Endodermal cell (in vitro differentiated cells): ENCODE measurements around the gene AGMAT. TPM values are rescaled to one million over a fixed set of nuclear protein-coding genes. Genes with fewer than 3 reads are reported as not detected.

ENCODE experiments used
- DNase-seq: peaks from one replicate; pipeline ENCODE4 v3.0.0-alpha.2; 2017
- H3K27ac ChIP-seq: 2 replicates; pipeline ENCODE4 v1.5.1; 2013; ENCODE audit warnings: mild to moderate bottlenecking, low read depth, low read length, moderate library complexity
- H3K27me3 ChIP-seq: 2 replicates; pipeline ENCODE4 v1.6.1; 2013; ENCODE audit warnings: mild to moderate bottlenecking, low read length, moderate library complexity; ENCODE audit not compliant: insufficient read depth, control insufficient read depth, poor library complexity, severe bottlenecking
- H3K36me3 ChIP-seq: 2 replicates; pipeline ENCODE4 v1.7.0; 2013; ENCODE audit warnings: mild to moderate bottlenecking, low read length, moderate library complexity; ENCODE audit not compliant: control insufficient read depth, insufficient read depth
- H3K4me1 ChIP-seq: one replicate; pipeline ENCODE4 v1.7.0; 2013; ENCODE audit warnings: low read length; ENCODE audit not compliant: control insufficient read depth, insufficient read depth
- H3K4me3 ChIP-seq: 2 replicates; pipeline ENCODE4 v1.5.1; 2013; ENCODE audit warnings: mild to moderate bottlenecking, low read length, moderate library complexity
- H3K9ac ChIP-seq: 2 replicates; pipeline ENCODE4 v1.6.1; 2013; ENCODE audit warnings: mild to moderate bottlenecking, low read length, moderate library complexity; ENCODE audit not compliant: poor library complexity, severe bottlenecking; ENCODE audit errors: extremely low read depth
- H3K9me3 ChIP-seq: 2 replicates; pipeline ENCODE4 v1.6.1; 2013; ENCODE audit warnings: mild to moderate bottlenecking, low read length, moderate library complexity; ENCODE audit not compliant: control insufficient read depth
- H3K27ac Mint-ChIP-seq: 2 replicates; pipeline ENCODE4 v1.8.0; 2020; ENCODE audit warnings: mixed read lengths
- H3K27me3 Mint-ChIP-seq: 2 replicates; pipeline ENCODE4 v1.8.0; 2021; ENCODE audit warnings: mild to moderate bottlenecking, mixed read lengths; ENCODE audit not compliant: insufficient read depth
- H3K36me3 Mint-ChIP-seq: 2 replicates; pipeline ENCODE4 v1.8.0; 2020; ENCODE audit warnings: low read depth, mixed read lengths
- H3K4me1 Mint-ChIP-seq: 2 replicates; pipeline ENCODE4 v1.8.0; 2020; ENCODE audit warnings: mixed read lengths
- H3K4me3 Mint-ChIP-seq: 2 replicates; pipeline ENCODE4 v1.8.0; 2020; ENCODE audit warnings: mild to moderate bottlenecking, moderate library complexity, mixed read lengths
- H3K9me3 Mint-ChIP-seq: 2 replicates; pipeline ENCODE4 v1.8.0; 2020; ENCODE audit warnings: mild to moderate bottlenecking, mixed read lengths
- WGBS, 2 experiments: methylation state at CpG; one replicate each; pipeline versions ENCODE4 v1.1.5 to v1.1.7; 2013; ENCODE audit warnings: missing lambda C conversion rate in 2 of 2, mixed read lengths in 1 of 2; ENCODE audit not compliant: insufficient coverage in 1 of 2, insufficient read length in 1 of 2; 5-methylcytosine and 5-hydroxymethylcytosine counted together
- total RNA-seq, 2 donors: library from RNA; stranded (reverse); fragmentation: NEBNext Ultra II Directional in 1 of 2; extraction: Animal tissue kit (Norgen Biotek cat#: 25700) in 1 of 2; gene quantifications; 2 replicates in 1 of 2; 3 replicates in 1 of 2; pipeline ENCODE4 v1.2.1, GENCODE V29; 2021
- TF ChIP-seq, protein P1 (sequence below): fragments of 200-600 bp; sonication (generic); conservative IDR thresholded peaks from 2 replicates; pipeline ENCODE4 v1.5.0; 2021; ENCODE audit warnings: antibody characterized with exemption, mild to moderate bottlenecking

AGMAT gene
- total RNA-seq, 2 donors from 2014 or later: 3.8 to 4.4 TPM

- Histone ChIP-seq H3K4me1 (no peaks in the 10 kb centered on the region), H3K4me3 (no peak overlapping the region), H3K9me3 (no peaks in the 10 kb centered on the region), H3K36me3 (peaks cover 20% of the 10 kb centered on the region), H3K9ac (no peak overlapping the region), H3K27ac (no peak overlapping the region), H3K27me3 (no peaks in the 10 kb centered on the region)
- no peak for DNase-seq
- H3K27ac Mint-ChIP-seq: peak overlapping the region; percentile 1
- 94 to 96% methylated on average over 4 to 7 of the region's 7 CpGs for WGBS, 2 experiments
- no peaks in the 10 kb centered on the region for H3K27me3 Mint-ChIP-seq
- TF ChIP-seq, protein P1, sequence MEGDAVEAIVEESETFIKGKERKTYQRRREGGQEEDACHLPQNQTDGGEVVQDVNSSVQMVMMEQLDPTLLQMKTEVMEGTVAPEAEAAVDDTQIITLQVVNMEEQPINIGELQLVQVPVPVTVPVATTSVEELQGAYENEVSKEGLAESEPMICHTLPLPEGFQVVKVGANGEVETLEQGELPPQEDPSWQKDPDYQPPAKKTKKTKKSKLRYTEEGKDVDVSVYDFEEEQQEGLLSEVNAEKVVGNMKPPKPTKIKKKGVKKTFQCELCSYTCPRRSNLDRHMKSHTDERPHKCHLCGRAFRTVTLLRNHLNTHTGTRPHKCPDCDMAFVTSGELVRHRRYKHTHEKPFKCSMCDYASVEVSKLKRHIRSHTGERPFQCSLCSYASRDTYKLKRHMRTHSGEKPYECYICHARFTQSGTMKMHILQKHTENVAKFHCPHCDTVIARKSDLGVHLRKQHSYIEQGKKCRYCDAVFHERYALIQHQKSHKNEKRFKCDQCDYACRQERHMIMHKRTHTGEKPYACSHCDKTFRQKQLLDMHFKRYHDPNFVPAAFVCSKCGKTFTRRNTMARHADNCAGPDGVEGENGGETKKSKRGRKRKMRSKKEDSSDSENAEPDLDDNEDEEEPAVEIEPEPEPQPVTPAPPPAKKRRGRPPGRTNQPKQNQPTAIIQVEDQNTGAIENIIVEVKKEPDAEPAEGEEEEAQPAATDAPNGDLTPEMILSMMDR: no peak
- no peak overlapping the region for H3K4me3 Mint-ChIP-seq
- H3K9me3 Mint-ChIP-seq: no peaks in the 10 kb centered on the region
- H3K4me1 Mint-ChIP-seq: peaks cover 11% of the 10 kb centered on the region
- H3K36me3 Mint-ChIP-seq: peaks cover 16% of the 10 kb centered on the region
These were observed 38.0 kb upstream of the AGMAT start for GRCh38 chr1:15622712-15623373.

DNA sequence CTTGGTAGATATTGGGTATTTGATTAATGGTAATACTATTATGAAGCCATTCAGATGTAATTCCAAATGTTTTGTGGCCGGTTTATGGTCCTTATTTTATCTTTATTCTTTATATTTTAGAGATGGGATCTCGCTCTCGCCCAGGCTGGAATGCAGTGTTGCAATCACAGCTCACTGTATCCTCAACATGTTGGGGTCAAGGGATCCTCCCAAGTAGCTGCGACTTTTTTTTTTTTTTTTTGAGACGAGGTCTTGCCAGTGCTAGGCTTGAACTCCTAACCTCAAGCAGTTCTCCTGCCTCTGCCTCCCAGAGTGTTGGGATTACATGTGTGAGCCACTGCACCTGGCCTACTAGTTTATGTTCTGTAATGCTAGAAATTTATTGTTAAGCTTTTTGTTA lies 37.1 kb upstream of the AGMAT start:
- H3K27me3 Mint-ChIP-seq: no peaks in the 10 kb centered on the region
- peaks cover 11% of the 10 kb centered on the region for H3K4me1 Mint-ChIP-seq
- H3K27me3 ChIP-seq: no peaks in the 10 kb centered on the region
- H3K27ac ChIP-seq: no peak overlapping the region
- no peaks in the 10 kb centered on the region for H3K9me3 Mint-ChIP-seq
- H3K36me3 ChIP-seq: peaks cover 11% of the 10 kb centered on the region
- no peaks in the 10 kb centered on the region for H3K9me3 ChIP-seq
- no peak overlapping the region for H3K4me3 Mint-ChIP-seq
- TF ChIP-seq, protein P1: no peak
- peaks cover 11% of the 10 kb centered on the region for H3K36me3 Mint-ChIP-seq
- H3K27ac Mint-ChIP-seq: no peak overlapping the region
- 87 to 95% methylated on average over 3 to 5 of the region's 5 CpGs for WGBS, 2 experiments
- H3K4me1 ChIP-seq: no peaks in the 10 kb centered on the region
- no peak overlapping the region for H3K9ac ChIP-seq
- DNase-seq: no peak
- H3K4me3 ChIP-seq: no peak overlapping the region

DNA sequence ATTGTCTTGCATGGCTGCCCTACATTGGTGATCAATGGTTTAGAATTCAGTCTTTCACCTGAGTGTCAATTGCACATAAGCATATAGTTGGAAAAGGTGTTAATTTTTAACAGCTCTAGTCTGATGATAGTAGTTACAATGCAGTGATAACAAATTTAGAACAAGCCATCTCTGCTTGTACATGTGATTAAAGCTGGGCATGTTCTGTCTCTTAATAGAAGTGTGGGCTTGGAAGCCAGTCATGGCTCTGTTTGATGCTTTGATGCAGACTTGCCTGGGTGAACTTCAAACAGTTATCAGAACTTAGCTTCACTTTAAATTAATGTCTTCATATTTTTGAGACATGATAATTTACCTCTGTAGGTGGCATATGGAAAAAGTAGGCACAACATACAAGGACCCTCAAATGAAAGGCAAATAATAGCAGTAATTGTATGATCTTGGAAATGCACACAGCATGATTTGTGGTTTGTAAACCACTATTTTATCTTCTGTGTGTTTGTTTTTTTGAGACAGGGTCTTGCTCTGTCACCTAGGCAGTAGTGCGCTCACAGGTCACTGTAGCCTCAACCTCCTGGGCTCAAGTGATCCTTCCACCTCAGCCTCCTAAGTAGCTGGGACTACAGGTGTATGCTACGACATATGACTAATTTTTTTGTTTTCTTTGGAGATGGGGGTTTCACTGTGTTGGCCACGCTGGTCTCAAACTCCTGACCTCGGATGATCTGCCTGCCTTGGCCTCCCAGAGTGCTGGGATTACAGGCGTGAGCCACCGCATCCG lies 36.2 kb upstream of the AGMAT start:
- Histone ChIP-seq H3K9ac (no peak overlapping the region), H3K9me3 (no peaks in the 10 kb centered on the region), H3K27ac (no peak overlapping the region), H3K4me3 (no peak overlapping the region), H3K27me3 (no peaks in the 10 kb centered on the region), H3K4me1 (peaks cover 3% of the 10 kb centered on the region), H3K36me3 (peaks cover 4% of the 10 kb centered on the region)
- no peak overlapping the region for H3K4me3 Mint-ChIP-seq
- H3K36me3 Mint-ChIP-seq: peaks cover 5% of the 10 kb centered on the region
- TF ChIP-seq, protein P1: no peak
- H3K27me3 Mint-ChIP-seq: no peaks in the 10 kb centered on the region
- 92% methylated on average over 5 of the region's 7 CpGs; no CpG with 5 or more reads in 1 of the 2 experiments for WGBS, 2 experiments
- no peak for DNase-seq
- H3K27ac Mint-ChIP-seq: no peak overlapping the region
- no peaks in the 10 kb centered on the region for H3K9me3 Mint-ChIP-seq
- peaks cover 20% of the 10 kb centered on the region for H3K4me1 Mint-ChIP-seq
